H54 (cell line): ENCODE measurements around the gene COMMD1.

ENCODE experiments used
- DNase-seq: peaks from one replicate; pipeline ENCODE4 v3.0.0; 2011; ENCODE audit warnings: low spot score, mixed read lengths; ENCODE audit not compliant: insufficient read length
- FAIRE-seq: peaks from 3 replicates; lab custom pipeline; 2011; peaks lifted over from hg19 to GRCh38; lab: Jason Lieb, UNC
- POLR2A ChIP-seq: IDR thresholded peaks from 2 replicates; pipeline ENCODE4 v1.6.1; 2011; ENCODE audit warnings: low read depth, mild to moderate bottlenecking, low read length

COMMD1 gene

DNA sequence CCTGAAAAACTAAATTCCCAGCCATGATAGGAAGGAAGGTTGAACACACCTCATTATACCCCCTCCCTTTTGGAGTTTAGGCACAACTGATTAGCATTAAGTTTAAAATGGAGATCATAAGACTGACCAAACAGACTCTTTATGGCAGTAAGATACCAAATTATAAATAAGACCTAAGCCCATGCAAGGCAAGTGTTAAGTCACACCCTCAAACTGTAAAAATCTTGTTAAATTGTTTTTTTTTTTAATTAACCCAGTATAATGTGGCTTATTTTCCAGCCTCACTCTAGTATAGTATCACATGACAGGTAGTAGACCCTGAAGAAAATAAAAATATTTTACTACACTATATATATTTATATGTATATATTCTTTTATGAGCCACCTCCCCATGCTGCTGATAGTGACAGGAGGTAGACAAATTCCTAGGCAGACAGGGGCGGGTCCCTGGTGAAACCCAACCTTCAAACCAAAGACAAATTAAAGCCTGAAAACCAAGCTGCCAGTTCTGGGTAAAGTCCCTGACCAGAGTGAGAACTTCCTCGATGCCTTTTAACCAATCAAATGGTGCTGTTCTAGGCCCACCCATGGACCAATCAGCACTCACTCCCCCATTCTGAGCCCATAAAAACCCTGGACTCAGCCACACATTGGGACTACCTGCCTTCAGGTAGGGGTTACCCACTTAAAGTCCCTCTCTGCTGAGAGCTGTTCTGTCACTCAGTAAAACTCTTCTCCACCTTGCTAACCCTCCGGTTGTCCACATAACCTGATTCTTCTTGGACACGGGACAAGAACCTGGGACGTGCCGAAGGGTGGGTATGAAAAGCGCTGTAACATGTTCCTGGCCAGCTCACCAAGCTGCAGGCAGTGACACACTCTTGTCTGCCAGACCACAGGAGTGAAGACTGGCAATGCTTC lies 166.5 kb downstream of the COMMD1 start:
- DNase-seq: no peak
- TF ChIP-seq POLR2A: no peak
- no peak for FAIRE-seq

DNA sequence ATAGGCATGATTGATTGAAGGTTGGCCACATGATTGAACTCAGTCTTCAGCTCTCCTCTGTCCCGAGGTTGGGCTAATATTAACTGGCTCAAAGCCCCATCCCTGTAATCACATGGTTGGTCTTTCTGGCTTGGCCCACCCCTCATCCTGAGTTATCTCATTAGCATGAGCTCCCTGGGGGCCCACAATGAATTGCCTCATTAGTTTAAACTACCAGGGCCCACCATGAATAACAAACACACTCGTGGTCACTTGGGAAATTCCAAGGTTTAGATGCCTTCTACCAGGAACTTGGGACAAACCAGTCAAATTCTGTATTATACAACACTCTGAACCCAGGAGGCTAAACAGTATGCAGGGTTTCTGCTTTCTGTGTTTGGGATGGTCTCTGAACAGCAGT lies 168.8 kb downstream of the COMMD1 start:
- FAIRE-seq (no peak), DNase-seq (no peak)
- TF ChIP-seq POLR2A: no peak

DNA sequence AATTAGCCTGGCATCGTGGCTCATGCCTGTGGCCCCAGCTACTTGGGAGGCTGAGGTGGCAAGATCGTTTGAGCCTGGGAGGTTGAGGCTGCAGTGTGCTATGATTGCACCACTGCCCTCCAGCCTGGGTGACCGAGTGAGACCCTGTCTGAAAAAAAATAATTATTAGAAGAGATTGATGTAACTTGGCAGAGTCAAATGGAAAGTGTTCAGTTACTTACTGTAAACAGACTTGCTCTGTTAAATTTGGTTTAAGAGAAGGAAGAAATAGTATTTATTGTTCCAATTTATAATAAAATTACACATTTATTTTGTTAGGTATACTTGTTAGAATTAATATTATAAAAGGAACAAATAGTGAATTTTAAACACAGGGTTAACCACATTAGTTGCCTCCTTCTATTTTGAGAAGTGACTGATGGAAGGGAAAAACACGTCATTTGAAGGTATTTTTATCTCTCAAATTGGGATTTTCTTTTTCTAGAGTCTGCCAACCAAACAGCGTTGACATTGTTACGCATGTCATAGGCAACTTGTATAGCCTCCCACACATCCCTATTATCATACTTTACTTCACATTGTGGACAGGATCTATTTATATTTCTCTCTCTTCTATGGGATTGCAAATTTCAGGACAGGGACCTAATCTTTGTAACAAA lies 171.6 kb downstream of the COMMD1 start:
- DNase-seq: no peak

DNA sequence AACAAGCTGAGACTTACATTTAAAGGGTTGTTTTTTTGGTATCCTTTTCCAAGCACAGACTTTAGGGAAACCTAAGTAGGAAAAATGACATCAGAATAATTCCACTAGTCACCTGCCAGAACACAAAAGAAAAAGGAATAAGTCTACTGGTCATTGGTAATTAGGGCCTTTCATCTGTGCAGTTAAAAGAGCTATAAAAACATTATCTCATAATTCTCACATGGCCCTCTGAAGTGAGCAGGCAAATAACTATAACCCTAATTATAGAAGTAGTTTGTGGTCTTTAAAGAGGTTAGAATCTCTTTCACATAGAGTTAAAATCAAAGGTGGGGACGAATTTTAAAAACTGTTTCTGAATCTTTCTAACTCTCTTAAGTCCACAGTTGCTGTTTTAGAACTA lies 179.3 kb downstream of the COMMD1 start:
- no peak for TF ChIP-seq POLR2A
- DNase-seq: no peak
- no peak for FAIRE-seq

More for the DNA sequence above, 171.6 kb downstream of the COMMD1 start:
- TF ChIP-seq POLR2A: no peak
- no peak for FAIRE-seq

DNA sequence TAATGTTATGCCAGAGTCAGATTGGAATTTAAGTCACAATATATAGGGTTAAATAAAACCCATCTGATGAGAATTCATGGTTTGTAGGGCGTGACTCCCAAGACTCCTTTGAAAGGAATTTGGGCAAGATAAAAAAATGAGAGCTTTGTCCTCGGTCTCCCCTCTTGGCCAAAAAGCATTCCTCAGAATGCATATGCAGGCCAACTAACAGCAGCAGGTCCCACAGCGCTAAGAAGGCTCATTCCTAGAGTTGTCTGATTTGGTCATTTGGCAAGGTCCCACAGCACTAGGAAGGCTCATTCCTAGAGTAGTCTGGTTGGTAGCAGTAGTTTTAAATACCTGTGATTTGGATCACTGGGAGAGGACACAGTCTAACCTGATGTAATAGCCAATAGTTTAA lies 184.2 kb downstream of the COMMD1 start:
- no peak for DNase-seq
- FAIRE-seq: no peak
- TF ChIP-seq POLR2A: no peak

DNA sequence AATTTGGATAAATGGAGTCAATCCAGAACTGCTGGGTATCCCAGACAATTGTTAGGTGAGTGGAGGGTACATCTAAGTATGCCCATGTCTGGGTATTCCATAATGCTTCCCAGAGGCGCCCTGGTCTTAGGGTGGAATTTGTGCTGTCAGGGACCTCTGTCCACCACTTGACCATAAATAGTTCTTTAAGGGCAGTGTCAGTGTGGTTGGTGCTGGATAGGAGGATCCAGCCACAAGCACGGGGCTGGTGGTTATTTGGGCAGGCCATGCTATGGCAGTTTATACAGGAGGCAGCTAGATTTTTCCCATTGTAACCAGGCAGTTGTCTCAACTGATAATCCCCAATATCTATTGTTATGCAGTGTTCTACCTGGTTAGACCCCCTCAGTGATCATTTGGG lies 186.0 kb downstream of the COMMD1 start:
- FAIRE-seq (no peak), DNase-seq (no peak)
- no peak for TF ChIP-seq POLR2A

DNA sequence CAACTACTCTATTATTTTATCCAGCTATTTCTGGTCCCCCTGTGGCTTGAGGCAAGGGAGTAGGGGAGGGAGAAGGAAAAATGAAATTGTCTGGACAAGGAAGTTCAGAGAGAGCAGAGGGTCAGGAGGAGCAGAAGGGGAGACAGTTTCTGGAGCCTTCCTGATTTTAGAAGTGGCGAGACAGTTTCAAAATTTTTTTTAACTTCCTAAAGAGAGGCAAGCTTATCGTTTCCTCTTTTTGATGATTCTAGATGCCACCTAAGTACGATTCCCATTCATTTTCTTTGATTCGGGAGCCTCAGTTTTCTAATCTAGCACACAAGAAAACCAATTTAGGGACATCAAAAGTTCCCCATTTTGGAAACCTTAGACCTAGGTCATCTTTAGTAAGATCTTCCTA lies 193.6 kb downstream of the COMMD1 start:
- TF ChIP-seq POLR2A: no peak
- FAIRE-seq (no peak), DNase-seq (no peak)

DNA sequence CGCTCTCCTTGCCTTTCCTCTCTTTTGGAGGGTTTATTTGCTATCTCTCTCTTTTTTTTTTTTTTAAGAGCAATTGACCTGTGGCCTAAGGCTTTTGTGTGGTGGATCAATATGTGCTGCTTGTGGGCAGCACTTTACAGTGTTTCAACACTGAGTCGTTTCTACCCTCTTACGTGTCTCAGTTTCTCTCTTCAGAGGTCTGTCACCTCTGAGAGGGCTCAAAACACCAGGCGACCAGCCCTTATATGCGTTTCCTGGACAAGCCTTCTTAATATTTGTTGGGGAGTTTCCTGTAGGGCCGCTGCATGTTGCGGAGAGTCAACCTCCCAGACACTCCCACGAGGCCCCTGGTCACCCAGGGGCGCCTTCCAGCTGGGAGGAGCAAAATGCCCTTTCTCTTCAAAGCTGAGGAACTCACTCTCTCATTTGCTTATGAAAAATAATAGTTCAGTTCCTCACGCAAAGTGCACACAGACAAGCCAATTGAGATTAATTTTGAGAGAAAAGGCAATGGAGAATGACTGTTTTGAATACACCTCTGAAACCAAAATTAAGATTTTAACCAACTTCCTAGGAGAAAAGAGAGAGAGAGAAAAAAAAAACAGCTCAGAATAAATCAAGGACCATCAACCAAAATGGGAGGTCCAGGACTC lies 194.2 kb downstream of the COMMD1 start:
- FAIRE-seq (no peak), DNase-seq (no peak)
- TF ChIP-seq POLR2A: no peak

DNA sequence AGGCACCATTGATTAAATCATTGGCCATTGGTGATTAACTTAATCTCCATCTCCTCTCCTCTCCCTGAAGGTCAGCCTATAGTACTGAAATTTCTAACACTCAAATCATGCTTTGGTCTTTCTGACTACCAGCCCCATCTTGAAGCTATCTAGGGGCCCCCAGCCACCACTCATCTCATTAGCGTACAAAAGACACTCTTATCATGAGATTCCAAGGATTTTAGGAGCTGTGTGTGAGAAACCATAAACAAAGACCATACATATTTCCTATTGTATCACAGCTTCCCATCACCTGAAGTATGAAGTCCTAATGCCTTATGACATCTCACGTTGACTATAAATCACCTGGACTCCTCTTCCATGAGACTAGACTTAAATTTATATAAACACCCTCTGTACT lies 196.4 kb downstream of the COMMD1 start:
- DNase-seq (no peak), FAIRE-seq (no peak)
- TF ChIP-seq POLR2A: no peak

DNA sequence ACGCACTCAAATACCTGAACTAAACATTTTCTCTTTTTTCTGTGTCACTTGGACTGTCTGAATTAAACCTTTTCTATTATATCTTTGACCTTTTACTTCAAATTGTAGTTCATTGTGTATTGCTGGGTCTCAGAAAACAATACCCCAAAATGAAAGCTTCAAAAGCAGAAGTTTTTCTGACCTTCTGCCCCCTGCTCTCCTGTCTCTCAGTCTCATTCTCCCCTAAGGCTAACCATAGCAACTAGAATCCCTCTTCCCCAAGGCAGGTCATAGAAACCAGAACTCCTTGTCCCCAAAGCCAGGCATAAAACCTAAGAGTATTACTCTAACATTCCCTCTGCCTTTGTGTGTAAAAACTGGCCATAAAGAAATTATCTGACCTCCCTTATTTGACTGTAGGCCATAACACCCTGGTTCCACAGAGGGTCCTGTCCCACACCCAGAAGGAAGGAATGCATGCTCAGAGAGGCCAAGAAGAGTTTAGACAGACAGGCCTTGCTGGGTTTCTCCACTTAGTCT lies 197.0 kb downstream of the COMMD1 start:
- FAIRE-seq (no peak), DNase-seq (no peak)
- TF ChIP-seq POLR2A: no peak

DNA sequence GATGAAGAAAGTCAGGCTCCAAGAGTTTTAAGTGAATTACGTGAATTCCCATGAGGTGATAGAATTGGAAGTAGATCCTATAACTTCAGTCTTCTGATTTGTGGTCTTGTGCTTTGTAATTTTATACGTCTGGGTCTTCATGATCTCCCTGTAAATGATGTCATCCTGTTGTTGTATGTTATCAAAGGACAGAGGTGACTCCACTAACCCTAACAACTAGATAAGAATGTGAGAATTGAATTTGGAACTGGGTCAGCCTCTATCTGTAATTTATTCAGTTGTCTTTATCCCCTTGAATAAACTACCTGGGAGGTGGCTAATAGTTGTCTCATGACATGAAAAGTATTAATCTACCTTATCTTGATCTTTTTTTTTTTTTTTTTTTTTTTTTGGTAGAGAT lies 204.1 kb downstream of the COMMD1 start:
- TF ChIP-seq POLR2A: no peak
- FAIRE-seq: no peak
- no peak for DNase-seq

DNA sequence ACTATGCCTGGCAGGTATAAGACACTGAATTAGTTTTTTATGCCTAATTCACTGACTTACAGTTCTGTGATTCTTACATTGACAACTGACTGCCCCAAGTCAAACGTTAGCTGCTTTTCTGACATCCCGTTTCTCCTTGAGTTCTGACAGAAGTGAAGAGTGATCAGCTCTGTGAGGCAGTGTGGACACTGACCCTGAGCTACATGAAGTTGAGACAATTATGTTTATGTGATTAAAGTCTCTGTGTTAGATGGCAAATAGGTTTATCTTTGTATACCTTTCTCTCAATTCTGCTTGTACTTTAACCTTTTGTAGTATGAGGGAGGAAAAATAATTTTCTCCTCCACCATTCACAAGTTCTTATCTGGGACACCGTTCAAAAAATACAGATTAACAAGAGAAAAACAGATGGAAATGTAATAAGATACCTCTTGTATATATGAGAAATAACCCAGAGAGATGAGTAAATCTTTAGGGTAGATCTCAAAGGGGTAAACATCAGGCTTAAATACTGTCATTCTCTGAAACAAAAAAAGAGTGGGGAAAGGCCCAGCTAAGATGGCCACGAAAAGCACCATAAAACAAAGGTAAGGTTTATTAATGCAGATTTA lies 205.0 kb downstream of the COMMD1 start:
- no peak for TF ChIP-seq POLR2A
- FAIRE-seq (no peak), DNase-seq (no peak)

DNA sequence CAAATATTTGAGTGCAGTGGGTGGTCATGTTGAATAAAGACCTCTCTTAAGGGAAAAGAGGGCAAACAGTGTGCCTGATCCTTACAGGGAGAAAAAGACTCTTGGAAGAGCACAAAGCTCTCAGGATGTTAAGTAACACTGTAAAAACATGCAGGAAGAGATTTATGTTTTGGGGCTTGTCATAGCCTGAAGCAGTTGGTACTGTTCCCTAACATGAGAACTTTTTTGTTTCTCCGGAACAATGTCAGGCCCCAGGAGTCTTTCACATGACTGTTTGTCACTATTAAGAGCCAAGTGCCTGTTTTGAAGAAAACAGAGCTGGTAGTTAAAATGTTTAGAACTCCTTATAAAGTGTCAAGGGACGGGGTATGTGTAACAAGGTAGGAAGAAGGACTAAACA lies 206.7 kb downstream of the COMMD1 start:
- TF ChIP-seq POLR2A: no peak
- no peak for DNase-seq
- no peak for FAIRE-seq
